Cardiac septum (tissue), 1 donor: Measurements from ENCODE around the gene TTC24. TPM values are rescaled to one million over a fixed set of nuclear protein-coding genes. Genes with fewer than 3 reads are reported as not detected.
A peak's percentile ranks its signal among the peaks of the same experiment; 100 is the strongest.
"Not testable (repeated sequence)": the region's sequence is repeated elsewhere in the genome, so short reads cannot be mapped to it uniquely, and the experiment has no call there.

Experiments used
- DNase-seq: peaks from one replicate; pipeline ENCODE4 v3.0.0-alpha.2; 2020; ENCODE audit warnings: low spot score
- intact Hi-C: fragments of 100-400 bp; cut with DNase I; formaldehyde crosslinking; loops from one replicate; pipeline ENCODE4 v1.14.0; 2022
- total RNA-seq: library from RNA; stranded (reverse); fragmentation: NEBNext Ultra II Directional; extraction: Animal tissue kit (Norgen Biotek cat#: 25700); gene quantifications from one replicate; pipeline ENCODE4 v1.2.1, GENCODE V29; 2021
- donor health status: DM: no; HTN: no; CAD: no.

TTC24 gene
- total RNA-seq, 1 donor from 2014 or later: not detected

DNA sequence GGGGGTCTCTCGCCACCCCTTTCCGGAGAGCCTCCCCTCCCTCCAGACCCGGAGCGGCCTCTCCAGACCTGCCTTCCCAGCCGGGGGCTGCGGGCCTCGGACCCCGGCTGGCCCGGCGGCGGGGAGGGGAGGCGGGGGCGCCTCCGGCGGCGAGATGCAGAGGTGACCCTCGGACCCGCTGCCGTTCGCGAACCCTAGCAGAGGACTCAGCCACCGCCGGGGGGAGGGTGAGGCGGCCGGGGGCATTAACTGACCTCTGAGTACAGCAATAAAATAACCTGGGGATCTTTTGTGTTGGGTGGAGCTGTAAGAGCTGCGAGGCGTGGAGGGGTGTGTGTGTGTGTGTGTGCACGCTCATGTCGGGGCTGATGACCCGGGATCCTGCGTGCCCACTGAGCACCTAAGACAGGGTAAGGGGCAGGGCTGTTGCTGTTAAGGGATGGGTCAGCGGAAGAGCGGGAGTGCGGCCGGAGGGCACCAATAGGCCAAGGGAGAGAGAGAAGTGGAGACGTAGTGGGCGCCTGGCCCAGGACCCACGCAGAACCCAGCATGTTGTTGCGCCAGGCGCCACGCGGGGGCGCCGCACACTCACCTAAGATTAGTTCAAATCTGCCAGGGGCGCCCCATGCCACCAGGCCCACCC, 46.0 kb downstream of the TTC24 start:
- peak; percentile 75 for DNase-seq
- intact Hi-C loops: loop anchor here (1.0 to 5.0 kb wide), 3 partner anchors 32 to 102 kb away; partner anchors contain the start of genes ISG20L2 and METTL25B

DNA sequence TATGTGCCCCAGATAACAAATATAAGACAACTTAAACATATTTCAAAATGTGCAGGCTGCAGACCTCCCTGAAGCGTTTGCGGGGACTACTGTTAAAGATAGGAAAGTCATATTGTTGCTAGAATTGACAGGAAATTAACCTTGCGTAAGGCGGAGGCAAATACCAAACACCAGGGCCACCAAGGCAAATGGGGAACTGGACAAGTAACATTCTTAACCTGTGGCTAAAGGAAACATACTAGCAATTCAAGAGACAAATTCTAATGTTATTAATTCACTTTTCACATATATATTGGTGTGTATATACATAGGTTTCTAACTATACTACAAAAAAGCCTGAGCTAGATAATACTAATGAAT, 46.5 kb downstream of the TTC24 start:
- peak; percentile 2 for DNase-seq
- intact Hi-C loops: loop anchor here (1.0 to 5.0 kb wide), 2 partner anchors 52 to 101 kb away; partner anchors contain the start of genes ISG20L2 and METTL25B

DNA sequence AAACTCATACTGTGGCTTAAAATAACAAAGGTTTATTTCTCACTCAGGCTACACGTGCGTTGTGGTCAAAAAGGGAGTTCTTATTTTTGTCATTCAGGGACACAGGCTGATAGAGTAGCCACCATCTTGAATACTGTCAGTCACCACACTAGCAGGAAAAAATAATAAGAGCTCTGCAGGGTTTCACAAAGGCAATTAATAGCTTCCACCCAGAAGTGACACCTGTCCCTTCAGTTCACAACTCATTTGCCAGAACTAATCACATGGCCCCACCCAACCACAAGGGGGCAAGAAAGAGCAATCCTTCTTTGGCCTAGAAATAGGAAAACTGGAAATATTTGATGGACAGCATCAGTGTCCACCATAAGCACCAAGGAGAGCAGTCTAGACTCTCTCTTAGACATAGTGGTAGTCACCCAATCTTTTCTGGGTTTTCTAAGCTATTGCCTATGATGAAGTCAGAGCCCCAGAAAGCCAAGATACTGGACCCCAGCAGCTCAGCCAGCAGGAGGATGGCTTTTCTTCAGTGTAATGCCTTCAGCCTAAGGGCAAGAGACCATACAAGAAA, 47.9 kb downstream of the TTC24 start:
- DNase-seq: peak; percentile 65
- intact Hi-C loops: loop anchor here (5.0 kb wide), 1 partner anchor 100 kb away; the partner anchor contains the start of genes ISG20L2 and METTL25B

DNA sequence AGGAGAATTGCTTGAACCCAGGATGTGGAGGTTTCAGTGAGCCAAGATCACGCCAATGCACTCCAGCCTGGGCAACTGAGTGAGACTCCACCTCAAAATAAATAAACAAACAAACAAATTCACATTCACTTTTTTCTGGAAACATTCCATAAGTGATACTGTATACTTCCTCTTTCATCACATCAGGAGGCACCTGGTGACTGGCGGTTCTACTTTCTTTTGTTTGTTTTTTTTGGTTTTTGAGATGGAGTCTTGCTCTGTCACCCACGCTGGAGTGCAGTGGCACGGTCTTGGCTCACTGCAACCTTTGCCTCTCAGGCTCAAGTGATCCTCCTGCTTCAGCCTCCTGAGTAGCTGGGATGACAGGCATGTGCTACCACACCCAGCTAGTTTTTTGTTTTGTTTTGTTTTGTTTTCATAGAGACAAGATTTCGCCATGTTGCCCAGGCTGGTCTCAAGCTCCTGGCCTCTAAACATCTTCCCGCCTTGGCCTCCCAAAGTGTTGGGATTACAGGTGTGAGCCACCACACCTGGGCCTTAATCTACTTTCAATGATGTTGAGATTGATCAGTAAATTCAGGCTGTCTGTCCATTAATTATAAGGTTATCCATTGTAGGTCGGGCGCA, 50.4 kb downstream of the TTC24 start:
- intact Hi-C loops: loop anchor here (5.0 kb wide), 1 partner anchor 97 kb away; the partner anchor contains the start of genes ISG20L2 and METTL25B
- no peak for DNase-seq

DNA sequence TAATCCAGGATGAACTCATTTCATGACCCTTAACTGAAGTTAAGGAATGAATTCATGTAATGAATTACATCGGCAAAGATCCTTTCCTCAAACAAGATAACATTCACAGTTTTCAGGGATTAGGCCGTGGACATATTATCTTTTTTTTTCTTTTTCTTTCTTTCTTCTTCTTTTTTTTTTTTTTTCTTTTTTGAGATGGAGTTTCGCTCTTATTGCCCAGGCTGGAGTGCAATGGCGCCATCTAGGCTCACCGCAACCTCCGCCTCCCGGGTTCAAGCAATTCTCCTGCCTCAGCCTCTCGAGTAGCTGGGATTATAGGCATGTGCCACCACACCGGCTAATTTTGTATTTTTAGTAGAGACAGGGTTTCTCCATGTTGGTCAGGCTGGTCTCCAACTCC, 51.6 kb downstream of the TTC24 start:
- intact Hi-C loops, DNase-seq: not testable (repeated sequence)

DNA sequence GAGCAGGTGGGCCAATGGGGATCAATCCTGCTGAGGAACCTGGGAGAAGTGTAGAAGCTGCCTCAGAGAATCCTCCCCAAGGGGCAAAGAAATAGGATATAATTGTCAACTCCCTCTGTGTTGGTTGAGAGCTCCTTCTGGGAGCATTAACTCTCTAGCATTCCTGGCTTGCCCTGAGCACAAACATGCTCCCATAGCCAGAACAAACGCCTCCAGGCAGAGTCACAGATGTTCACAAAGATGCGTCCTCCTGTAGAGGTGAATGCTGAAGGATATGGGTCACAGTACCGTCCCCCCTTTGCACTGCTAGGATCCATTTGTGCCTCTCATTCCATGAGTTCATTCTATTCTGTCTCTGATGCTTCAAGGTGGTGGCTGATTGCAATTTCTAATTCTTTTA, 52.8 kb downstream of the TTC24 start:
- intact Hi-C loops: no loop called here
- no peak for DNase-seq

Other genes starting within 250 kb of the TTC24 start
- gene CCT3, start 241.4 kb upstream of the TTC24 start, total RNA-seq: 127 TPM
- gene TSACC, start 241.2 kb upstream of the TTC24 start, total RNA-seq: not detected
- gene RHBG, start 210.5 kb upstream of the TTC24 start, total RNA-seq: not detected
- gene MEF2D, start 78.9 kb upstream of the TTC24 start, total RNA-seq: 93.1 TPM
- gene IQGAP3, start 7.2 kb upstream of the TTC24 start, total RNA-seq: 0.16 TPM
- 91.4 TPM for gene NAXE, start 12.1 kb downstream of the TTC24 start, total RNA-seq
- 15.5 TPM for gene GPATCH4, start 21.8 kb downstream of the TTC24 start, total RNA-seq
- gene HAPLN2, start 39.7 kb downstream of the TTC24 start, total RNA-seq: 0.43 TPM
- 0.16 TPM for gene BCAN, start 62.4 kb downstream of the TTC24 start, total RNA-seq
- 699 TPM for gene NES, start 97.7 kb downstream of the TTC24 start, total RNA-seq
- 3.7 TPM for gene CRABP2, start 125.9 kb downstream of the TTC24 start, total RNA-seq
- gene METTL25B, start 148.7 kb downstream of the TTC24 start, total RNA-seq: 14.7 TPM
- gene ISG20L2, start 149.0 kb downstream of the TTC24 start, total RNA-seq: 12.4 TPM
- gene MRPL24, start 161.4 kb downstream of the TTC24 start, total RNA-seq: 66.1 TPM
- 131 TPM for gene HDGF, start 172.0 kb downstream of the TTC24 start, total RNA-seq
- gene PRCC, start 187.8 kb downstream of the TTC24 start, total RNA-seq: 44.5 TPM
- 1.4 TPM for gene SH2D2A, start 237.1 kb downstream of the TTC24 start, total RNA-seq